Body of pancreas (tissue), 4 donors: ENCODE measurements around the gene STPG3.

Experiments
- POLR2A ChIP-seq, 3 donors: fragments of 450-650 bp; IDR thresholded peaks; one replicate each; pipeline ENCODE4 v1.6.1; 2016; ENCODE audit warnings: antibody characterized with exemption in 3 of 3, mild to moderate bottlenecking in 2 of 3
- TF ChIP-seq, protein P1 (sequence below), 7 experiments: fragments of 450-650 bp in 4 of 7; fragments of 200-600 bp in 3 of 7; sonication (generic) in 3 of 7; IDR thresholded peaks; one replicate each; pipeline ENCODE4 v1.5.1; 2016 to 2019; ENCODE audit warnings: antibody characterized with exemption in 7 of 7

DNA sequence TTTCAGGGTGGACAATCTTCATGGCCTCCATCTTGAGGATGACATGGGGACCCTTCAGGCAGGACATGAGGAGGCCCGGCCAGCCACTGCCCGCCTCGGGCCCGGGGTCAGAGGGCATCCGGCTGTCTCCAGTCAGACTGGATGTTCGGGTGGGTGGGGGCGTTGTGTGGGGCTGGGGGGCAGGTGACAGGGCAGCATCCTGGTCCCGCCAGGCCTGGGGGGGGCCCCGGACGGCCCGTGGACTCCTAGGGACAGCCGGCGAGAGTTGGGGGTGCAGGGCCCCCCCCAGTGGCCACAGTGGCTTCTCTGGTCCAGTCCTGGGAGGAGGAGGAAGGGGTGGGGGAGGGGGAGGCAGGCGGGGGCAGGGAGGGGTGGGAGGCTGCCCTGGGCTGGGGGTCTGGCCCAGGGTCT, 30.0 kb upstream of the STPG3 start:
- TF ChIP-seq, protein P1, sequence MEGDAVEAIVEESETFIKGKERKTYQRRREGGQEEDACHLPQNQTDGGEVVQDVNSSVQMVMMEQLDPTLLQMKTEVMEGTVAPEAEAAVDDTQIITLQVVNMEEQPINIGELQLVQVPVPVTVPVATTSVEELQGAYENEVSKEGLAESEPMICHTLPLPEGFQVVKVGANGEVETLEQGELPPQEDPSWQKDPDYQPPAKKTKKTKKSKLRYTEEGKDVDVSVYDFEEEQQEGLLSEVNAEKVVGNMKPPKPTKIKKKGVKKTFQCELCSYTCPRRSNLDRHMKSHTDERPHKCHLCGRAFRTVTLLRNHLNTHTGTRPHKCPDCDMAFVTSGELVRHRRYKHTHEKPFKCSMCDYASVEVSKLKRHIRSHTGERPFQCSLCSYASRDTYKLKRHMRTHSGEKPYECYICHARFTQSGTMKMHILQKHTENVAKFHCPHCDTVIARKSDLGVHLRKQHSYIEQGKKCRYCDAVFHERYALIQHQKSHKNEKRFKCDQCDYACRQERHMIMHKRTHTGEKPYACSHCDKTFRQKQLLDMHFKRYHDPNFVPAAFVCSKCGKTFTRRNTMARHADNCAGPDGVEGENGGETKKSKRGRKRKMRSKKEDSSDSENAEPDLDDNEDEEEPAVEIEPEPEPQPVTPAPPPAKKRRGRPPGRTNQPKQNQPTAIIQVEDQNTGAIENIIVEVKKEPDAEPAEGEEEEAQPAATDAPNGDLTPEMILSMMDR (IDR thresholded peaks at IDR 0.05) = no peak
- TF ChIP-seq POLR2A (IDR thresholded peaks at IDR 0.05) = no peak
